ENCODE results near the gene KBTBD2. TPM values are rescaled to one million over a fixed set of nuclear protein-coding genes. Genes with fewer than 3 reads are reported as not detected.
"Not testable (repeated sequence)": the region's sequence is repeated elsewhere in the genome, so short reads cannot be mapped to it uniquely, and the experiment has no call there.

The KBTBD2 gene
- total RNA-seq, 1 donor from 2014 or later, result 35.1 TPM

GRCh38 chr7:32900433-32900995 lies 9.0 kb upstream of the KBTBD2 start:
- H3K4me1 ChIP-seq, result peaks cover 6% of the 10 kb centered on the region
- no peaks in the 10 kb centered on the region for H3K27me3 ChIP-seq (ENCODE audit: low read depth)
- intact Hi-C loops (cut with DNase I), result no loop called here
- no peak for ATAC-seq
- H3K4me3 ChIP-seq, result no peak overlapping the region
- DNase-seq, result no peak
- no peaks in the 10 kb centered on the region for H3K36me3 ChIP-seq
- H3K27ac ChIP-seq, result no peak overlapping the region
- H3K9me3 ChIP-seq, result no peaks in the 10 kb centered on the region
- no peak for TF ChIP-seq CTCF (IDR thresholded peaks at IDR 0.05)

DNA sequence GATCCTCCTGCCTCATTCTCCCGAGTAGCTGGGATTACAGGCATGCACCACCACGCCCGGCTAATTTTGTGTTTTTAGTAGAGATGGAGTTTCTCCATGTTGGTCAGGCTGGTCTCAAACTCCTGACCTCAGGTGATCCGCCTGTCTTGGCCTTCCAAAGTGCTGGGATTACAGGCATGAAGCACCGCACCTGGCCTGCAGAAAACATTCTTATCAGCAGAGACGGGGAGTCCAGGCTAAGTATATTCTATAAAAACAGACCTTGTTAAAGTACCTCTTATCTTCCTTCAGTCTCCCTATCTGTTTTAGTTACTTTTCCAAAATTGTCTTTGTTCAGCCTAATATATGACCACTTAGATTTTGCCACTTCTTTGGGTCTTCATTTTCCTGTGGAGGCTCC lies 5.8 kb upstream of the KBTBD2 start:
- peaks cover 14% of the 10 kb centered on the region for H3K4me1 ChIP-seq
- H3K27me3 ChIP-seq (ENCODE audit: low read depth); ATAC-seq; H3K27ac ChIP-seq; intact Hi-C loops (cut with DNase I); H3K36me3 ChIP-seq; DNase-seq; H3K4me3 ChIP-seq; H3K9me3 ChIP-seq: not testable (repeated sequence)

DNA sequence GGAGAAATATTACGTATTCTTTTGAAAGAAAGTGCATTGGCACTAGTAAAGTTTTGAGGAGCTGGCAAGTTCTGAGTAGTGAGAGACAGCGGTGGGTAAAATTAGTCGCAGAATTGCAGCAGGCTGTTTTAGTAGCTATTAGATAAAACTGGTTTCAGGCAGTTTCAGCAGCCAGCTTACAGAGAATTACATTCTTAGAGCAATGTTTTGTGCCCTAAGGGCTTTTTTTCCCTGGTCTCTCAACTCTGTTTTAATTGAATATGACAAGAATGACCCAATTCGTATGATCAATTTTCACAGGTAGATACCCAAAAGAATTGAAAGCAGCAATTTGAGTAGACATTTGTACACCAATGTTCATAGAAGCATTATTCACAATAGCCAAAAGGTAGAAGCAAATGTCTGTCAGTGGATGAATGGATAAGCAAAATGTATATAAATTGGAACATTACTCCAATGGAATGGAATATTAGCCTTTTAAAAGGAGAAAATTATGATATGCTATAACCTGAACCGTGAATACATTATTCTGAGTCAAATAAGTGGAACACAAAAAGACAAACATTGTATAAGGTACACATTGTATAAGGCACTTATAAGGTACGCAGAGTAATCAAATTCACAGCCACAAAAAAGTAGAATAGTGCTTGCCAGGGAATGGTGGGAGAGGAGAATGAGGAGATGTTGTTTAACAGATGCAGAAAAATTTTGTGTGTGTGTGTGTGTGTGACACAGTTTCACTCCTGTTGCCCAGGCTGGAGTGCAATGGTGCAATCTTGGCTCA lies 5.2 kb upstream of the KBTBD2 start:
- Histone ChIP-seq H3K9me3 (no peaks in the 10 kb centered on the region), H3K4me3 (no peak overlapping the region), H3K27me3 (ENCODE audit: low read depth) (no peaks in the 10 kb centered on the region), H3K4me1 (peaks cover 16% of the 10 kb centered on the region), H3K36me3 (no peaks in the 10 kb centered on the region), H3K27ac (no peak overlapping the region)
- TF ChIP-seq CTCF (IDR thresholded peaks at IDR 0.05), result no peak
- no peak for ATAC-seq
- DNase-seq, result no peak
- intact Hi-C loops (cut with DNase I), result no loop called here

GRCh38 chr7:32894171-32894570 lies 2.6 kb upstream of the KBTBD2 start:
- no peaks in the 10 kb centered on the region for H3K27me3 ChIP-seq (ENCODE audit: low read depth)
- DNase-seq (no peak), ATAC-seq (no peak)
- intact Hi-C loops (cut with DNase I), result no loop called here
- H3K36me3 ChIP-seq, result no peaks in the 10 kb centered on the region
- peaks cover 23% of the 10 kb centered on the region for H3K4me1 ChIP-seq
- no peaks in the 10 kb centered on the region for H3K9me3 ChIP-seq
- no peak overlapping the region for H3K4me3 ChIP-seq
- no peak overlapping the region for H3K27ac ChIP-seq
- TF ChIP-seq CTCF (IDR thresholded peaks at IDR 0.05), result no peak

DNA sequence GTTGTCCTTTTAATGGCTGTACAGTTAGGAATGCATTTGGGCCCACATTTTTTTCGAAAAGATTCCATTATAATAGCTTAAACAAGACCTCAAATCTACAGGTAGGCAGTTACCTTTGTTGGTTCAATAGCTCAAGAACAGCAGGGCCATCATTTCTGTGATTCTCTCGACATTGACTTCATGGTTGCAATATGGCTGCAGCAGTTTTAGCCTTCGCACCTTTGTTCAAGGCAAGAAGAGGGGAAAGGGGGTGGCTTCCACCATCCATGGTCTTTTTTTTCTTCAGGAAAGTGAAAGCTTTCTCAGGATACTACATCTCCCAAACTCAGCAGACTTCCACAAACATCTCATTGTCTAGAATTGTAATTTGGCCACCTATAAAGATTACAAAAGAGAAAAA lies 2.2 kb upstream of the KBTBD2 start:
- no peak overlapping the region for H3K27ac ChIP-seq
- TF ChIP-seq CTCF (IDR thresholded peaks at IDR 0.05), result no peak

DNA sequence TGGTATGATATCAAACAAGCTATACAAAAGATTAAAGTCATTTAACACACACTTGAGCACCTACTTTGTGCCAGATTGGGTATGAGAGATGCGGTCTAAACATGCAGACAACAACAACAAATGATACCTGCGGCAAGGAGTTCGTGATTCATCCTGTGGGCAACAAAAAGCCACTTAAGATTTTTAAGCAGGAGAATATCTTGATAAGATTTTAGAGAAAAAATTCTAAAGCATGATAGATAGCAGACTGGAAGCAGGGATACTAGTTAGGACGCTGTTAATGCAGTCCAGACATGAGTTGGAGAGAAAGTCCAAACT lies 1.6 kb upstream of the KBTBD2 start:
- Histone ChIP-seq H3K27ac (peak overlapping the region; percentile 95), H3K27me3 (ENCODE audit: low read depth) (no peaks in the 10 kb centered on the region), H3K36me3 (no peaks in the 10 kb centered on the region), H3K4me3 (peak overlapping the region; percentile 64), H3K9me3 (no peaks in the 10 kb centered on the region), H3K4me1 (peaks cover 33% of the 10 kb centered on the region)
- no peak for DNase-seq
- ATAC-seq, result no peak
- TF ChIP-seq CTCF (IDR thresholded peaks at IDR 0.05), result no peak
- intact Hi-C loops (cut with DNase I), result no loop called here

More for the DNA sequence above, 2.2 kb upstream of the KBTBD2 start:
- ATAC-seq (no peak), DNase-seq (no peak)
- Histone ChIP-seq H3K4me1 (peaks cover 28% of the 10 kb centered on the region), H3K36me3 (no peaks in the 10 kb centered on the region), H3K4me3 (no peak overlapping the region), H3K9me3 (no peaks in the 10 kb centered on the region), H3K27me3 (ENCODE audit: low read depth) (no peaks in the 10 kb centered on the region)
- intact Hi-C loops (cut with DNase I), result no loop called here

Data from lower lobe of right lung (tissue), 2 donors.